AG10803 (cell line): Measurements from ENCODE around the gene GALNS.

ENCODE experiments used
- DNase-seq: peaks from one replicate; pipeline ENCODE4 v3.0.0; 2010; ENCODE audit warnings: low read depth
- H3K4me3 ChIP-seq: 2 replicates; pipeline ENCODE4 v1.5.1; 2011; ENCODE audit warnings: mild to moderate bottlenecking, low read length, control low read depth
- TF ChIP-seq, protein P1 (sequence below): conservative IDR thresholded peaks from 2 replicates; pipeline ENCODE4 v1.5.1; 2011; ENCODE audit warnings: mild to moderate bottlenecking, low read length, control low read depth, inconsistent platforms

The GALNS gene

DNA sequence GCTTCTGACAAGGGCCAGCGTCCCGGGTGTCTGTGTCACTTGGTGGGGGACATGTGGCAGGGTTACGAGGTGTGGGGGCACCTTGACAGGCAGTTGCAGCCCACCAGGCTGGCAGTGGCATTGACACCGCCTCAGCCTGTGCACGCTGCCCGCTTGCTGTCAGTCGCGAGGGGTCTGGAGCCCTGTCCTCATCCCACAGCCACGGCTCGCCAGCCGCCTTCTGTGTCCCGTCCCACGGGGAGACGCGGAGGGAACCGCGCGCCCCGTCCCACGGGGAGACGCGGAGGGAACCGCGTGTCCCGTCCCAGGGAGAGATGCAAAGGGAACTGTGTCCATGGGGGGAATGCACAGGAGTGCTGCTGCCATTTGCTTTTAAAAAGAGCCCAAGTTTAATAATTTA lies 6.2 kb upstream of the GALNS start:
- no peak for DNase-seq
- TF ChIP-seq, protein P1, sequence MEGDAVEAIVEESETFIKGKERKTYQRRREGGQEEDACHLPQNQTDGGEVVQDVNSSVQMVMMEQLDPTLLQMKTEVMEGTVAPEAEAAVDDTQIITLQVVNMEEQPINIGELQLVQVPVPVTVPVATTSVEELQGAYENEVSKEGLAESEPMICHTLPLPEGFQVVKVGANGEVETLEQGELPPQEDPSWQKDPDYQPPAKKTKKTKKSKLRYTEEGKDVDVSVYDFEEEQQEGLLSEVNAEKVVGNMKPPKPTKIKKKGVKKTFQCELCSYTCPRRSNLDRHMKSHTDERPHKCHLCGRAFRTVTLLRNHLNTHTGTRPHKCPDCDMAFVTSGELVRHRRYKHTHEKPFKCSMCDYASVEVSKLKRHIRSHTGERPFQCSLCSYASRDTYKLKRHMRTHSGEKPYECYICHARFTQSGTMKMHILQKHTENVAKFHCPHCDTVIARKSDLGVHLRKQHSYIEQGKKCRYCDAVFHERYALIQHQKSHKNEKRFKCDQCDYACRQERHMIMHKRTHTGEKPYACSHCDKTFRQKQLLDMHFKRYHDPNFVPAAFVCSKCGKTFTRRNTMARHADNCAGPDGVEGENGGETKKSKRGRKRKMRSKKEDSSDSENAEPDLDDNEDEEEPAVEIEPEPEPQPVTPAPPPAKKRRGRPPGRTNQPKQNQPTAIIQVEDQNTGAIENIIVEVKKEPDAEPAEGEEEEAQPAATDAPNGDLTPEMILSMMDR = no peak

DNA sequence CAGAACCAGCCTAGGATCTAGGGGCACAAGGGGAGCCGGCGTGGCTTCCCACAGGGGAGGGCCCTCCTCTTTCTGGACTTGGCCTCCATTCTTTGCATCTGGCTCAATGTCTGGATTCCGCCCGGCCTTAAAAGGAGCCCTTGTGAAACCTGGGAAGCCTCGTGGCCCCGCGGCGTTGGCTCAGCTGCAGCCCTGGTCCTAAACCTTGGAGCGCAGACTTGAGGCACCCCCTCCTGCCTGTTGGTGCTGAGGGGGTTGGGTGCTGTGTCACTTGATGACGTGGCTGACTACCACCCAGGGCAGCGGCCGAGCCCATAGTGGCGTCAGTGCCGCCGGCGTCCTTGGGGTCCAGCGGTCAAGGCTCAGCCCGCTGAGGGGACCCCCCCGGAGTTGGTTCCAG lies 4.6 kb upstream of the GALNS start:
- TF ChIP-seq, protein P1 = no peak
- DNase-seq = no peak
- H3K4me3 ChIP-seq = no peak overlapping the region

More for the DNA sequence above, 6.2 kb upstream of the GALNS start:
- H3K4me3 ChIP-seq = no peak overlapping the region

DNA sequence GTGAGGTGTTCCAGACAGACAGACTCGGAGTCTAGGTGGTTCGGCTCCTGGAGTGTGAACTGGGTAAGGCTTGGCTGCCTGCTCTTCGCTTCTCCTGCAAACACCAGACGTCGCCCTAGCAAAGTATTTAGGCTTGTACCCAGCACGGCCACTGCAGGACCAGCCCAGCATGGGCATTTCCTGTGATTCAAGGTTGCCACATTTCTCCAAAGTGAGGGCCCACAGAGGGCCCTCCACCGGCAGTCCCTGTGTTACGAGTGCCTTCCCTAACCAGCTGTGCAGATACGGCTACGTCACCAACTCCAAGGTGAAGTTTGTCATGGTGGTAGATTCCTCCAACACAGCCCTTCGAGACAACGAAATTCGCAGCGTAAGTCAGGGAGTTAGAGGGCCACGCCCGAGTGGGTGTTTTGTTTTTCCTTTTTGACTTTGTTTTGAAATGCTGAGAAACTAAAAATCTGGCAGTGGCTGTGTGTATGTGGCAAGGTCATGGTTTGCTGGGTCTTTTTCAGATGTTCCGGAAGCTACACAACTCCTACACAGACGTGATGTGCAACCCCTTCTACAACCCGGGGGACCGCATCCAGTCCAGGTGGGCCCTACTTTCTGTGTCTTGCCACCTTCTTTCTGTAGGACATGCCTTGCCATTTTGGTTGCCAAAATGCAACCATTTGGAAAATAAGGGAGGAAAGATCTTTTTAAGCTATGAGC lies 2.8 kb upstream of the GALNS start:
- no peak for DNase-seq
- no peak overlapping the region for H3K4me3 ChIP-seq
- TF ChIP-seq, protein P1 = no peak

DNA sequence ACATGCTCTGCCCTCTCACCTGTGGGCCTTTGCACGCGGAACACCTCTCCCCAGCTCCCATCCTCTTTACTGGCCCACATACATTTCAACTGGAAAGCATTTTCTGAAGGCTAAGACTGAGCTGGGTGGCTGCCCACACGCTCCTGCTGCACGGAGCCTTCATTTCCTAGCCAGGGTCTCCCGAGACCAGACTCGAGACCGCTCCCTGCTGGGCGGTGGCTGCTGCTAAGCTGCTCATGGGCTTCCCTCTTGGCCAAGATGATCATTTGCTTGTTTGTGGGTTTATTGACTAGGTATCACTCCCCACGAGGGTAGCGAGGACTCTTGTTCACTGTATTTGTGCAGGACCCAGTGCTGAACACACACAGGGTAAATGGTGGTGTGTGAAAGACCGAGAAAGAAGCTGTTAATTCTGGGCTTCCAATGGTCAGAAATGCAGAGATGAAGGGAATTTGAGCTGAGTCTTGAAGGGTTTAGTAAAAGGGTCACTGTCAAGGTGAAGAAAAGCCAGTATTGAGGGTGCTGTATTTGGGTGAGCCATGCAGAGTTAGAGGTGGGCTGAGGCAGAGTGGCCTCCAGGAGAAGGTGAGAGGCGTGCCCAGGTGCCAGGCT lies 1.1 kb upstream of the GALNS start:
- peak; percentile 72 for DNase-seq
- H3K4me3 ChIP-seq = peak overlapping the region; percentile 99
- TF ChIP-seq, protein P1 = peak; percentile 79

DNA sequence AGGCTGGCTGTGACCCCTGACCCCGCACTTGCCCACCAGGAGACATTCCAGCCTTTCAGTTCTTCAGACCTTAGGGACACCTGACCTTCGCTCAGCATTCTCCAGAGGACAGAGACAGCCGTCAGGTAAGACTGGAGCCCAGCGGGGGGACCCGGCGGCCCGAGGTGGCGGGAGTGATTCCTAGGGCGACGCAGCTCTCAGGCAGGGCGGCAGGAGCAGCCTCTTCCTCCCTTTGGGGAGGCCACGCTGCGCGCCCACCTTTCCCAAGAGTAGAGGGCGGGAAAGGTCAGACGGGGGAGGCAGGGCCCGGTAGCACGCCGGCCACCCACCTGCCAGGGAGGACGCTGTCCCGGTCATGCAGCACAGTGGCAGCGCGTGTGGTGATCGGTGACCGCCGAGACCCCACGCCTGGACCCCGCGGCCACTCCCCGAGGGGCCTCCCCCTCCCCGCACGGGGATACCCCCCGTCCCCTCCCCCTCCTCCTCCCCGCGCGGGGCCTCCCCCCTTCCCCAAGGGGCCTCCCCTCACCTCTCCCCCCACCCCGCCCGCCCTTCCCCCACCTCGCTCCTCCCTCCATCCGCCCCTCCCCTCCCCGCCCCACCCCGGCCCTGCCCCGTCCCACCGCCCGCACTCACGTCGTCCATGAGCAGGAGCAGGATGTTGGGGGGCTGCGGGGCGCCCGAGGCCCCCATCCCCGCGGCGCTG lies 472 bp downstream of the GALNS start:
- TF ChIP-seq, protein P1 = no peak
- no peak for DNase-seq

DNA sequence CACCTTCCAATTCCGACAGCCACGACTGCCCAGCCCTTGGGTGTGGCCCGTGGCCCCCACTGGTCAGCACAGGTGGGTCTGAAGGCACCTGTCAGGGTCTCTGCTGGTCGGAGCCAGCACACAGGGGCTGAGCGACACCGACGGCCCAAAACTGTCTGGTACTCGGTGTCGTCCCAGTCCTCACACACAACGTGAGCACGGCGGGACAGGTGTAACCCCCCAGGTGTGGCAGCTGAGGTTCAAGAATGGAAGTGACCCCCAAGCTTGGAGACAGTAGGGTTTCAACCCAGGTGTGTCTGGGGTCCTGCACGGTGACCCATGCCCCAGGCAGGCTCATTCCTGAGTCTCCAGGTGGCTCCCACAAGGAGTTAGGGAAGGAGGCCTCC lies 1.0 kb downstream of the GALNS start:
- peak overlapping the region; percentile 72 for H3K4me3 ChIP-seq
- no peak for DNase-seq
- TF ChIP-seq, protein P1 = no peak

More for the DNA sequence above, 472 bp downstream of the GALNS start:
- H3K4me3 ChIP-seq = peak overlapping the region; percentile 72
